K562 (cell line): ENCODE data around the gene CFAP141. TPM values are rescaled to one million over a fixed set of nuclear protein-coding genes. Genes with fewer than 3 reads are reported as not detected.

Experiments
- CEBPB ChIP-seq: fragments of 450-650 bp; IDR thresholded peaks from 2 replicates; pipeline ENCODE4 v1.6.1; 2016; ENCODE audit warnings: missing genetic modification characterization, missing compliant biosample characterization
- CHAMP1 ChIP-seq: fragments of 450-650 bp; IDR thresholded peaks from 2 replicates; pipeline ENCODE4 v1.6.1; 2016; ENCODE audit warnings: mild to moderate bottlenecking
- CUX1 ChIP-seq: fragments of 200-800 bp; sonication (Bioruptor generic); IDR thresholded peaks from 2 replicates; pipeline ENCODE4 v1.6.1; 2016; ENCODE audit warnings: missing genetic modification characterization, missing compliant biosample characterization
- ELF4 ChIP-seq: fragments of 450-650 bp; formaldehyde crosslinking; IDR thresholded peaks from 2 replicates; pipeline ENCODE4 v1.4.0; 2022; ENCODE audit warnings: missing genetic modification characterization
- FOSL1 ChIP-seq: fragments of 200-800 bp; sonication (Bioruptor generic); conservative IDR thresholded peaks from 2 replicates; pipeline ENCODE4 v1.6.1; 2016; ENCODE audit warnings: missing genetic modification characterization, missing compliant biosample characterization
- GATAD2A ChIP-seq: fragments of 450-650 bp; IDR thresholded peaks from 2 replicates; pipeline ENCODE4 v1.6.1; 2017
- HSF4 ChIP-seq: fragments of 250-450 bp; sonication (Bioruptor Pico); IDR thresholded peaks from 2 replicates; pipeline ENCODE4 v2.1.2; 2022; ENCODE audit warnings: mild to moderate bottlenecking, moderate library complexity, borderline replicate concordance
- JUNB ChIP-seq: fragments of 450-650 bp; formaldehyde crosslinking; conservative IDR thresholded peaks from 2 replicates; pipeline ENCODE4 v1.4.0; 2020; ENCODE audit warnings: mild to moderate bottlenecking
- LEF1 ChIP-seq: fragments of 450-650 bp; IDR thresholded peaks from 2 replicates; pipeline ENCODE4 v1.6.1; 2016; ENCODE audit warnings: mild to moderate bottlenecking
- NBN ChIP-seq: fragments of 450-650 bp; IDR thresholded peaks from 2 replicates; pipeline ENCODE4 v1.6.1; 2016; ENCODE audit warnings: low read depth, mild to moderate bottlenecking
- NR0B1 ChIP-seq: fragments of 450-650 bp; IDR thresholded peaks from one replicate; pipeline ENCODE4 v1.6.1; 2018; ENCODE audit warnings: mild to moderate bottlenecking, moderate library complexity; ENCODE audit not compliant: partially characterized antibody
- NR2C1 ChIP-seq, 2 experiments: fragments of 450-650 bp; IDR thresholded peaks; 2 replicates each; pipeline ENCODE4 v1.6.1; 2017; ENCODE audit warnings: mild to moderate bottlenecking in 2 of 2, antibody characterized with exemption in 1 of 2, inconsistent platforms in 1 of 2, missing compliant biosample characterization in 1 of 2, missing genetic modification characterization in 1 of 2
- OTX1 ChIP-seq: fragments of 450-650 bp; formaldehyde crosslinking; IDR thresholded peaks from 2 replicates; pipeline ENCODE4 v1.4.0; 2022; ENCODE audit warnings: mild to moderate bottlenecking
- PCBP2 ChIP-seq: fragments of 200-400 bp; formaldehyde crosslinking; IDR thresholded peaks from 2 replicates; pipeline ENCODE4 v1.6.1; 2018; ENCODE audit warnings: low read length, low read depth, mild to moderate bottlenecking, moderate library complexity; ENCODE audit not compliant: poor library complexity, severe bottlenecking
- SMAD1 ChIP-seq: fragments of 150-350 bp; IDR thresholded peaks from 2 replicates; pipeline ENCODE4 v1.6.1; 2014; ENCODE audit warnings: low read length, low read depth; ENCODE audit not compliant: partially characterized antibody
- SMARCA5 ChIP-seq: fragments of 450-650 bp; IDR thresholded peaks from 2 replicates; pipeline ENCODE4 v1.6.1; 2016
- SMC3 ChIP-seq: conservative IDR thresholded peaks from 2 replicates; pipeline ENCODE4 v1.6.1; 2011; ENCODE audit warnings: low read depth, low read length, improper control_type of control experiment; ENCODE audit not compliant: insufficient read depth
- STAT5A ChIP-seq: IDR thresholded peaks from 2 replicates; pipeline ENCODE4 v1.6.1; 2012; ENCODE audit warnings: low read length, inconsistent platforms, borderline replicate concordance
- ZFP1 ChIP-seq: fragments of 450-650 bp; formaldehyde crosslinking; IDR thresholded peaks from 2 replicates; pipeline ENCODE4 v1.4.0; 2020; ENCODE audit warnings: mild to moderate bottlenecking, mixed read lengths
- ZNF316 ChIP-seq: fragments of 450-650 bp; IDR thresholded peaks from 2 replicates; pipeline ENCODE4 v1.6.1; 2016
- polyA plus RNA-seq, 8 experiments: library from polyadenylated mRNA; depleted of rRNA in 4 of 8; stranded (reverse) in 5 of 8; unstranded in 3 of 8; fragments of >200 nt; fragmentation: Nextera tagmentation in 2 of 8; fragmentation: Illumina TruSeq in 1 of 8; extraction: Ambion mirVana in 2 of 8; extraction: Trizol in 1 of 8; gene quantifications; 2 replicates each; pipeline versions ENCODE4 v1.2.1 to v1.2.3, GENCODE V29; 2011 to 2014; ENCODE audit warnings: inconsistent platforms in 1 of 8, missing spikeins in 1 of 8
- total RNA-seq, 7 experiments: library from RNA; depleted of rRNA in 6 of 7; stranded (reverse); fragments of >200 nt in 6 of 7; fragmentation: Illumina TruSeq in 2 of 7; extraction: Trizol in 2 of 7; gene quantifications; 2 replicates each; pipeline versions ENCODE4 v1.2.1 to v1.2.3, GENCODE V29; 2011 to 2021; ENCODE audit warnings: low replicate concordance in 1 of 7

Gene CFAP141
- total and polyA plus RNA-seq, 9 of the 15 experiments (the other 6 are each of a cell fraction or from before 2014, with no cell fraction given): not detected

GRCh38 chr1:154157520-154158306 is 48.4 kb downstream of the CFAP141 start (continued):
- TF ChIP-seq CHAMP1 (peak; percentile 29; the same call in 1 of the 2 replicates), NR0B1 (no peak), LEF1 (peak; percentile 90), HSF4 (no peak), CUX1 (CRISPR knock-in tag) (no peak), CEBPB (tag) (peak; percentile 98), SMARCA5 (peak; percentile 15; the same call in 1 of the 2 replicates), STAT5A (peak; percentile 56; the same call in 1 of the 2 replicates), NBN (peak; percentile 94), ZFP1 (CRISPR knock-in tag) (no peak), SMAD1 (peak; percentile 90), NR2C1 (IDR thresholded peaks at IDR 0.05) (peak; percentile 65; the same call in 1 of the 2 replicates), NR2C1 (tag; IDR thresholded peaks at IDR 0.05) (peak; percentile 75), FOSL1 (tag) (peak; percentile 32; the same call in 1 of the 2 replicates), PCBP2 (no peak), ELF4 (CRISPR knock-in tag) (peak; percentile 12; the same call in 1 of the 2 replicates), ZNF316 (peak; percentile 47; the same call in 1 of the 2 replicates), GATAD2A (peak; percentile 73; the same call in 1 of the 2 replicates), SMC3 (no peak), OTX1 (CRISPR knock-in tag) (peak; percentile 36; the same call in 1 of the 2 replicates), JUNB (CRISPR knock-in tag) (no peak)
